Ishikawa (cell line): Measurements from ENCODE around the gene WHRN.

Source experiments
- EP300 ChIP-seq: IDR thresholded peaks from 2 replicates; pipeline ENCODE4 v1.6.1; 2012; ENCODE audit warnings: borderline replicate concordance
- NFIC ChIP-seq: IDR thresholded peaks from 2 replicates; pipeline ENCODE4 v1.6.1; 2012
- TCF12 ChIP-seq: IDR thresholded peaks from 2 replicates; pipeline ENCODE4 v1.6.1; 2012; ENCODE audit warnings: low read depth

- no peak for TF ChIP-seq NFIC
- no peak for TF ChIP-seq EP300
- TF ChIP-seq TCF12, result no peak
These were observed 119.7 kb downstream of the WHRN start for GRCh38 chr9:114385397-114386181.
